Measurements from ENCODE around the gene PARD3. TPM values are rescaled to one million over a fixed set of nuclear protein-coding genes. Genes with fewer than 3 reads are reported as not detected.
"Not testable (repeated sequence)": the region's sequence is repeated elsewhere in the genome, so short reads cannot be mapped to it uniquely, and the experiment has no call there.

PARD3 gene
- total RNA-seq, 2 experiments from 2014 or later = 0.53 to 0.71 TPM

DNA sequence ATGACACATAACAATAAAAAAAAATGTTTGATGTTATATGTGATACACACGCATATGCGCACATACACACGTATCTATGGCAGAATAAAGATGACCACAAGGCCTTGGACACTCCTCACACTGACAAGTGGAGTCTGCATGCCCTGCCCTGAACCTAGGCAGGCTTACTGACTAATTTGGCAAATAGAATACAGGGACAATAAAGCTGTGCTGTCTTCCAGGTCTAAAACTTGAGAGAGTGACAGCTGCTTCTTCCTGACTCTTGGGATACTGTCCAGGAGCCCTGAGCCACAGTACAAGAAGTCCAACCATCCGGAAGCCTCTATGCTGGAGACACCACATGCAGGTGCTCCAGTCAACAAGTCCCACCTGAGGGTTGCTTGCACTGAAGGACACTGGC, 20.3 kb downstream of the PARD3 start:
- Mint-ChIP-seq H3K36me3 (ENCODE audit: low read depth) (no peaks in the 10 kb centered on the region), H3K9me3 (no peaks in the 10 kb centered on the region), H3K27me3 (peaks cover 11% of the 10 kb centered on the region), H3K4me1 (ENCODE audit: low read depth) (no peaks in the 10 kb centered on the region), H3K27ac (no peak overlapping the region), H3K4me3 (no peak overlapping the region)
- H3K36me3 ChIP-seq (ENCODE audit: insufficient read depth, low read length) = no peaks in the 10 kb centered on the region
- H3K4me1 ChIP-seq (ENCODE audit: insufficient read depth, low read length) = no peaks in the 10 kb centered on the region
- ATAC-seq (ENCODE audit: poor library complexity) = no peak
- no peak overlapping the region for H3K4me3 ChIP-seq (ENCODE audit: low read length)
- no peaks in the 10 kb centered on the region for H3K9me3 ChIP-seq (ENCODE audit: control insufficient read depth in 1 of 2, insufficient read depth in 1 of 2, low read length in 2 of 2)
- DNase-seq = no peak
- H3K27me3 ChIP-seq (ENCODE audit: control insufficient read depth in 1 of 2, insufficient read depth in 2 of 2, low read length in 2 of 2) = no peaks in the 10 kb centered on the region
- no peak overlapping the region for H3K27ac ChIP-seq (ENCODE audit: low read depth in 1 of 2, low read length in 2 of 2)
- ChIA-PET POLR2A (no interaction called here), CTCF (no interaction called here)
- no peak for TF ChIP-seq CTCF (IDR thresholded peaks at IDR 0.05)
- intact Hi-C loops (cut with DNase I, micrococcal nuclease) = no loop called here

GRCh38 chr10:34793581-34793980, 21.5 kb downstream of the PARD3 start:
- H3K36me3 ChIP-seq (ENCODE audit: insufficient read depth, low read length); CTCF ChIA-PET; H3K4me1 Mint-ChIP-seq (ENCODE audit: low read depth); DNase-seq; H3K4me3 ChIP-seq (ENCODE audit: low read length); H3K9me3 Mint-ChIP-seq; intact Hi-C loops (cut with DNase I, micrococcal nuclease); H3K27me3 ChIP-seq (ENCODE audit: control insufficient read depth in 1 of 2, insufficient read depth in 2 of 2, low read length in 2 of 2); POLR2A ChIA-PET; H3K4me1 ChIP-seq (ENCODE audit: insufficient read depth, low read length); H3K36me3 Mint-ChIP-seq (ENCODE audit: low read depth); H3K9me3 ChIP-seq (ENCODE audit: control insufficient read depth in 1 of 2, insufficient read depth in 1 of 2, low read length in 2 of 2); H3K27ac Mint-ChIP-seq; H3K27ac ChIP-seq (ENCODE audit: low read depth in 1 of 2, low read length in 2 of 2); H3K4me3 Mint-ChIP-seq; ATAC-seq (ENCODE audit: poor library complexity): not testable (repeated sequence)
- H3K27me3 Mint-ChIP-seq = peaks cover 11% of the 10 kb centered on the region

DNA sequence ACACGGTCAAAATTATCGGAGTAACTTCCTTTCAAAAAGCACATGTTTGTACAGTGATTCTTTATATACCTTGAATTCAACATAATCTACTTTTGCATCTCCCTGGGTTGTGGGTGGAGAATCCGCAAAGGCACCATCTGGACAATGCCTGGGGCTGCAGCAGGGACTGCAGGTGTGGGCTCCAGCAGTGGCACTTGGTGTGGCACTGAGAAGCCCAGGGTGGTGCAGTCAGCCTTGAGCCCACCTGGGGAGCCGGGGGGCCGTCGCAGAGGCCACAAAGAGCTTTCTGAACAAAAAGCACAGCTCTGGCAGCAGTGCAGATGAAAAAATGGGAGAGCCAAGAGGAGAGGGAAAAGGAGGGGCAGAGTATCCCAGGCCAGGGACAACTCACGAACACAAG, 22.2 kb downstream of the PARD3 start:
- Mint-ChIP-seq H3K4me1 (ENCODE audit: low read depth) (no peaks in the 10 kb centered on the region), H3K27ac (no peak overlapping the region), H3K36me3 (ENCODE audit: low read depth) (no peaks in the 10 kb centered on the region), H3K9me3 (no peaks in the 10 kb centered on the region), H3K4me3 (no peak overlapping the region), H3K27me3 (peaks cover 11% of the 10 kb centered on the region)
- no peak overlapping the region for H3K4me3 ChIP-seq (ENCODE audit: low read length)
- CTCF ChIA-PET = no interaction called here
- H3K27me3 ChIP-seq (ENCODE audit: control insufficient read depth in 1 of 2, insufficient read depth in 2 of 2, low read length in 2 of 2) = peaks cover 0 to 2% of the 10 kb centered on the region in 2 experiments
- intact Hi-C loops (cut with DNase I, micrococcal nuclease) = no loop called here
- no peak for TF ChIP-seq CTCF (IDR thresholded peaks at IDR 0.05)
- ATAC-seq (ENCODE audit: poor library complexity) (no peak), DNase-seq (no peak)
- POLR2A ChIA-PET = interaction anchor here (0.8 kb wide), 1 partner anchor 12 kb away, joined by 3 read pairs; no protein-coding TSS in a partner anchor
- H3K27ac ChIP-seq (ENCODE audit: low read depth in 1 of 2, low read length in 2 of 2) = no peak overlapping the region
- H3K4me1 ChIP-seq (ENCODE audit: insufficient read depth, low read length) = no peaks in the 10 kb centered on the region
- H3K36me3 ChIP-seq (ENCODE audit: insufficient read depth, low read length) = no peaks in the 10 kb centered on the region
- no peaks in the 10 kb centered on the region for H3K9me3 ChIP-seq (ENCODE audit: control insufficient read depth in 1 of 2, insufficient read depth in 1 of 2, low read length in 2 of 2)

- Mint-ChIP-seq H3K4me1 (ENCODE audit: low read depth) (no peaks in the 10 kb centered on the region), H3K27ac (no peak overlapping the region), H3K9me3 (no peaks in the 10 kb centered on the region), H3K36me3 (ENCODE audit: low read depth) (no peaks in the 10 kb centered on the region), H3K27me3 (peaks cover 11% of the 10 kb centered on the region), H3K4me3 (no peak overlapping the region)
- Histone ChIP-seq H3K4me3 (ENCODE audit: low read length) (no peak overlapping the region), H3K9me3 (ENCODE audit: control insufficient read depth in 1 of 2, insufficient read depth in 1 of 2, low read length in 2 of 2) (no peaks in the 10 kb centered on the region), H3K36me3 (ENCODE audit: insufficient read depth, low read length) (no peaks in the 10 kb centered on the region), H3K4me1 (ENCODE audit: insufficient read depth, low read length) (no peaks in the 10 kb centered on the region), H3K27me3 (ENCODE audit: control insufficient read depth in 1 of 2, insufficient read depth in 2 of 2, low read length in 2 of 2) (peaks cover 0 to 2% of the 10 kb centered on the region in 2 experiments), H3K27ac (ENCODE audit: low read depth in 1 of 2, low read length in 2 of 2) (no peak overlapping the region)
- CTCF ChIA-PET = interaction anchor here (0.6 kb wide), 1 partner anchor 104 kb away, joined by 4 read pairs; no protein-coding TSS in a partner anchor
- intact Hi-C loops (cut with DNase I, micrococcal nuclease) = no loop called here
- ATAC-seq (ENCODE audit: poor library complexity) = no peak
- TF ChIP-seq CTCF (IDR thresholded peaks at IDR 0.05) = no peak
- POLR2A ChIA-PET = interaction anchor here (0.8 kb wide), 1 partner anchor 11 kb away, joined by 3 read pairs; no protein-coding TSS in a partner anchor
- DNase-seq = no peak
Observed at GRCh38 chr10:34791947-34792346, 23.1 kb downstream of the PARD3 start.
